VCaP (cell line): ENCODE measurements around the gene SCAF4.

Experiments used
- H3K27ac ChIP-seq: fragments of 450-650 bp; 2 replicates; pipeline ENCODE4 v1.5.1; 2017
- TF ChIP-seq, protein P1 (sequence below): fragments of 450-650 bp; conservative IDR thresholded peaks from 2 replicates; pipeline ENCODE4 v1.5.1; 2017; ENCODE audit warnings: mild to moderate bottlenecking, moderate library complexity

SCAF4 gene

DNA sequence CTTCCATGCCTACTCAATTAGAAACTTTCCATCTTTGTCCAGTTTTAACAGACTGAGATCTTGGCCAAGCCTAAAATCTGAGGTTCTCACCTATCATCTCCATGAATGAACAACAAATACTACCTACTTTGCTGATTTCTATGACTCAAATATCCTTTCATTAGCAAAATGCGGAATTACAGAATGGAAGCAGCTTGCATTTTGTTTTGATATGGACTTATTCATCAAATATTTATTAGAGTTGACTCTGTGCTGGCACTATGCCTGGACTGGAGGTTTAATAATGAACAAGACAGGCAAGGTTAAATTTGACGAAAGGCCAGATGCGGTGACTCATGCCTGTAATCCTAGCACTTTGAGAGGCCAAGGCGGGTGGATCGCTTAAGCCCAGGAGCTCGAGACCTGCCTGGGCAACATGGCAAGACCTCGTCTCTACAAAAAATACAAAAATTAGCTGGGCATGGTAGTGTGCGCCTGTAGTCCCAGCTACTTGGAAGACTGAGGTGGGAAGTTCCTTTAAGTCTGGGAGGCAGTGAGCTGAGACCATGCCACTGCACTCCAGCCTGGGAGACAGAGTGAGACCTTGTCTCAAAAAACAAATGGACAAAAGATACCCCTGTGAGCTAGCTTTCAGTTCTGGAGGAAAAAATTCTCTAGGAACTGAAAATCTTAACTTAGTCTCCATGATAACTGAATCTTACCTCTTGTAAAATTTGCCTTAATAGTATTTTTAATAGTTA, 101.8 kb downstream of the SCAF4 start:
- TF ChIP-seq, protein P1, sequence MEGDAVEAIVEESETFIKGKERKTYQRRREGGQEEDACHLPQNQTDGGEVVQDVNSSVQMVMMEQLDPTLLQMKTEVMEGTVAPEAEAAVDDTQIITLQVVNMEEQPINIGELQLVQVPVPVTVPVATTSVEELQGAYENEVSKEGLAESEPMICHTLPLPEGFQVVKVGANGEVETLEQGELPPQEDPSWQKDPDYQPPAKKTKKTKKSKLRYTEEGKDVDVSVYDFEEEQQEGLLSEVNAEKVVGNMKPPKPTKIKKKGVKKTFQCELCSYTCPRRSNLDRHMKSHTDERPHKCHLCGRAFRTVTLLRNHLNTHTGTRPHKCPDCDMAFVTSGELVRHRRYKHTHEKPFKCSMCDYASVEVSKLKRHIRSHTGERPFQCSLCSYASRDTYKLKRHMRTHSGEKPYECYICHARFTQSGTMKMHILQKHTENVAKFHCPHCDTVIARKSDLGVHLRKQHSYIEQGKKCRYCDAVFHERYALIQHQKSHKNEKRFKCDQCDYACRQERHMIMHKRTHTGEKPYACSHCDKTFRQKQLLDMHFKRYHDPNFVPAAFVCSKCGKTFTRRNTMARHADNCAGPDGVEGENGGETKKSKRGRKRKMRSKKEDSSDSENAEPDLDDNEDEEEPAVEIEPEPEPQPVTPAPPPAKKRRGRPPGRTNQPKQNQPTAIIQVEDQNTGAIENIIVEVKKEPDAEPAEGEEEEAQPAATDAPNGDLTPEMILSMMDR: no peak
- H3K27ac ChIP-seq: peak overlapping the region; percentile 47

DNA sequence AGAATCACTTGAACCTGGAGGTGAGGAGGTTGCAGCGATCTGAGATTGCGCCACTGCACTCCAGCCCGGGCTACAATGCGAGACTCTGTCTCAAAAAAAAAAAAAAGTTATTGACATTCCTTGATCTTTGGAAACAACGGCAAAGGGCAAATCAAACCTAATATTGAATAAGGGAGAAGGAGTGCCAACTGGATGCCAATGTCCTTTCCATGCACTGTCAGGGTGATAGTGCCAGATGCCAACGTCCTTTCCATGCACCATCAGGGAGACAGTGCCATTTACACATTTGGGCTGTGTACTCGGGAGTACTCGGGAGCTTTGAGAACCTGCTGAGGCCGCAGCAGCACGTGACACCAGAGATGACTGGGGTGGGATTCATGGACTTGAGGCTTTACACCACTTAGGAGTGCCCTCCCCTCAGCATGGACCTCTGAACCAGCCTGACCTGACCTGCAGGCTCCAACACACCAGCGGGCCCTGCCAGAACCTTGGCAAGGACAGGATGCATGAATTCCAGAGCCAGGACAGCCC, 106.9 kb downstream of the SCAF4 start:
- TF ChIP-seq, protein P1: no peak
- no peak overlapping the region for H3K27ac ChIP-seq

- no peak overlapping the region for H3K27ac ChIP-seq
- TF ChIP-seq, protein P1: no peak
These were observed 107.7 kb downstream of the SCAF4 start for GRCh38 chr21:31624181-31624580.

GRCh38 chr21:31623664-31624063, 108.3 kb downstream of the SCAF4 start:
- TF ChIP-seq, protein P1: peak; percentile 37; the same call in 1 of the 2 replicates
- no peak overlapping the region for H3K27ac ChIP-seq

GRCh38 chr21:31622397-31622796, 109.5 kb downstream of the SCAF4 start:
- H3K27ac ChIP-seq: no peak overlapping the region
- TF ChIP-seq, protein P1: no peak
